ENCODE measurements around the gene MLIP.

Gene MLIP

DNA sequence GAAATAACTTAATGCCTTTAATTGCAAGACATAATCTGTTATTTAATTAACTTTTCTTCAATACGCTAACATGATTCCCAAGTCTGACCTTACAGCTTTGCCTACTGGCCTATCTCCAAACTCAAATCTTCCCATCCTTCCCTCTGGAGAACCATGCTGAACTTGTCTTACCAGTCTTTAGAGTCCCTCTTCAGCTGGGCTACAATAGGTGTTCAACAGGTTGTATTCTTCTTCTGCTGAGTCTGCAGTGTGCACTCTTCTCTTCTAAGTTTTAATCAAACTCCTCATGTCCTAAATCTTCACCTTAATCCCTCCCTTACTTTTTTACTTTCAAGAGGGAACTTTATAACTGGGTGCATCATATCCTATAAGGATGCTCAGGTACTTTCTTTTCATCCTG is 121.5 kb downstream of the MLIP start:
- TF ChIP-seq, protein P1, sequence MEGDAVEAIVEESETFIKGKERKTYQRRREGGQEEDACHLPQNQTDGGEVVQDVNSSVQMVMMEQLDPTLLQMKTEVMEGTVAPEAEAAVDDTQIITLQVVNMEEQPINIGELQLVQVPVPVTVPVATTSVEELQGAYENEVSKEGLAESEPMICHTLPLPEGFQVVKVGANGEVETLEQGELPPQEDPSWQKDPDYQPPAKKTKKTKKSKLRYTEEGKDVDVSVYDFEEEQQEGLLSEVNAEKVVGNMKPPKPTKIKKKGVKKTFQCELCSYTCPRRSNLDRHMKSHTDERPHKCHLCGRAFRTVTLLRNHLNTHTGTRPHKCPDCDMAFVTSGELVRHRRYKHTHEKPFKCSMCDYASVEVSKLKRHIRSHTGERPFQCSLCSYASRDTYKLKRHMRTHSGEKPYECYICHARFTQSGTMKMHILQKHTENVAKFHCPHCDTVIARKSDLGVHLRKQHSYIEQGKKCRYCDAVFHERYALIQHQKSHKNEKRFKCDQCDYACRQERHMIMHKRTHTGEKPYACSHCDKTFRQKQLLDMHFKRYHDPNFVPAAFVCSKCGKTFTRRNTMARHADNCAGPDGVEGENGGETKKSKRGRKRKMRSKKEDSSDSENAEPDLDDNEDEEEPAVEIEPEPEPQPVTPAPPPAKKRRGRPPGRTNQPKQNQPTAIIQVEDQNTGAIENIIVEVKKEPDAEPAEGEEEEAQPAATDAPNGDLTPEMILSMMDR (IDR thresholded peaks at IDR 0.05; ENCODE audit: control insufficient read depth, extremely low read depth, insufficient read depth) = no peak
- peak; percentile 25 for DNase-seq (ENCODE audit: low read depth)

DNA sequence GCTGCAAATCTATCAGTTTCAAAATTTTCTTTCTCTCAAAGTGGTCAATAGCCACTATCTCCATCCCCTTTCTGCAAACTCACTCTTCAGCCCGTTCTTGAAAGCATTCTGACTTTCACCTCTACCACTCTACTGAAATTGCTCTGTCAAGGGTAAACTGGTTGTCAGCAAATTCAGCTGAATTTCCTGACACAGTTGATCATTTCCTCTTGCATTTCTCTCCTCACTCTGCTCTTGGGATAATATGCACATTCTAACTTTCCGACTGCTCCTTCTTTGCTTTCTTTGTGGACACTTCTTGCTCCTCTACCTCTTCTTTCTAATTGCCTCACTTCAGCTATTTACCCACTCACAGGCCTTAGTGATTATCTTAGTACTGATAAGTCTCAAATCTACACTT is 123.3 kb downstream of the MLIP start:
- TF ChIP-seq, protein P1 (IDR thresholded peaks at IDR 0.05; ENCODE audit: control insufficient read depth, extremely low read depth, insufficient read depth) = no peak
- DNase-seq (ENCODE audit: low read depth) = no peak
- no peak overlapping the region for H3K4me3 ChIP-seq (ENCODE audit: low read depth, low read length)

More for the DNA sequence above, 121.5 kb downstream of the MLIP start:
- H3K4me3 ChIP-seq (ENCODE audit: low read depth, low read length) = no peak overlapping the region

DNA sequence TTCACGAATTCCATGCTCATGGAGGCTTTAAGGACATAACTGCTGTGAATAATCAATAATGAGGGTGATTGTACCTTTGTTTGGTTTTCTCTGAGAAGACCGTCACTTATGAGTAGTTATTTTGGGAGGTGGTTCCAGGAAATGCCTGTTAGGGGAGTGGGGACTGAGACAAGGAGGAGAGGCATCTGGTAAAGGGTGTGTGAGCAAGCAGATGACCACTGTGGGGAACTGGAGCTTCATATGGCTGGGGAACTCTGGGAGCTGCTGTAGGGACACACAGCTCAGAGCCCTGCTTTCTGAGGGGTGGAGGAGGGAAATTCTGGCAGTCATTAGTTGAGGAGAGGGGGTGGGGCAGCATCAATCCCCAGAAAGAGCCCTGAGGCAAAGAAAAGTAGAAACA is 125.7 kb downstream of the MLIP start:
- H3K4me3 ChIP-seq (ENCODE audit: low read depth, low read length) = no peak overlapping the region
- TF ChIP-seq, protein P1 (IDR thresholded peaks at IDR 0.05; ENCODE audit: control insufficient read depth, extremely low read depth, insufficient read depth) = no peak
- no peak for DNase-seq (ENCODE audit: low read depth)

DNA sequence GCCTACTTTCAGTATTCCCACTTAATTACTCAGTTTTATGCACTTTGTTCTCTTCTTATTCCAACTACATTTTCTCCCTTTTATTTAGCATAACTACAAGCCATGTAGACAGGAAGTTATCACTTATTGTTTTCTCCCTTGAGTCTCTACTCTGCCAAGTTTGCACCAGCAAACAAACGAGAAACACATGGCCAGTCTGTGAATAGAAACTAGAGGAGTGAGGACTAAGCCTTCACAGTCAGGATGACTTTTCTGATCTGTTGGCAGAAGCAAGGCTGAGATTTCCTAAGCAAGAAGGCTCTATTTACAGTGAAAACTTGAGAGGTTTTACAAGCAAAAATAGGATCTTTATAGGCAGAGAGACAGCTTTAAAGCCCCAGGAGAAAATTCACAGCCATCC is 127.2 kb downstream of the MLIP start:
- DNase-seq (ENCODE audit: low read depth) = no peak
- TF ChIP-seq, protein P1 (IDR thresholded peaks at IDR 0.05; ENCODE audit: control insufficient read depth, extremely low read depth, insufficient read depth) = no peak
- no peak overlapping the region for H3K4me3 ChIP-seq (ENCODE audit: low read depth, low read length)

DNA sequence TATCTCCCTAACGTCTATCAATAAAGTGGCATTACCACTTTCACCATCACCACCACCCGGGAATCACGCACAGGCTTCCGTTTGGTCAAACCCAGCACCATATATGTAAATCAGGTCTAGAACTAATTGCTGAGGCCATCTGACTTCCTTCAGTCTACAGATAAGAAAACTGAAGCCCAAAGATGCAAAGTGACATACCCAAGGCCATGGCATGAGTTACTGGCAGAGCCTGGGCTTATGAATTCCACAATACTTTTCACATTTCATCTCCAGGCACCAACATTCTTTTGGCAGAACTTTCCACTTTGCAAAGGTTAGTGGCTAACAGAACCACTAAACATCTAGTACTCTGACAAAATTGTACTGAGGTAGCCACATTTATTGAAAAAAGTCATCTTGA is 132.5 kb downstream of the MLIP start:
- TF ChIP-seq, protein P1 (IDR thresholded peaks at IDR 0.05; ENCODE audit: control insufficient read depth, extremely low read depth, insufficient read depth) = no peak
- no peak for DNase-seq (ENCODE audit: low read depth)
- no peak overlapping the region for H3K4me3 ChIP-seq (ENCODE audit: low read depth, low read length)

DNA sequence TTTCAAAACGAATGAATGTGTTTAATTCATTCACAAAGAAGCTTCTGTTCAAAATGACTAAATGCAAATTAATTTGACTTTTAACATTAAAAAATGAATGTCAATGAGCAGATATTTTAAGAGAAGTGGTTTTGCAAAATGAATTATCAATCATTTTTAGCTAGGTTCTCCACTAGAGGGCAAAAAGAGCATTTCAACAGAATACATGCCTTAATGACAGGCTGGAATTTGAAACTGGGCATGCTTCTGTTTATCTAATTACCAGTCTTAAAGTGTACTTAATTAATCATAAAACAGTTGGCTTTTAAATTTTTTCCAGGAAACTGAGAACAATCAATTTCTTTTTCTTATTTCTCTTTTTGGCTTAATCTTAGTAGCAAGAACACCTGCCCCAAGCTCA is 133.2 kb downstream of the MLIP start:
- TF ChIP-seq, protein P1 (IDR thresholded peaks at IDR 0.05; ENCODE audit: control insufficient read depth, extremely low read depth, insufficient read depth) = peak; percentile 46
- no peak overlapping the region for H3K4me3 ChIP-seq (ENCODE audit: low read depth, low read length)
- DNase-seq (ENCODE audit: low read depth) = no peak

DNA sequence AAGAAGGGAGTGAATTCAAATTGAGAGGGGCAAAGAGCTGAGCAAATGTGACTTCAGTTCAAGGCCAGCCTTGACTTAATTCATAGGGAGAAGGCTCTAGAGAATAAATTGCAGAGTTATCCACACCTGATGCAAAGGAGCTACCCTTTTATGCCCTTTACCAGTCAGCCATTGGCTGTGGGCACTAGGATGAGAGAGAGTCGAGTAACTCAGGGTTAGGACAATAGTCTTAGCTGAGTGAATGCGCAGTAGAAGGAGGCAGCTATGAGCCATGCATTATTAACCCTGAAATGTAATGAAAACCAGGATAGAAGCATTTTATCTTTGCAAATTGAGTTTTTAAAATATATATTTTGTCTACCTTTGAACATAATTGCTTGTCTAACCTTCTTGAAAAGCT is 134.0 kb downstream of the MLIP start:
- no peak for DNase-seq (ENCODE audit: low read depth)
- TF ChIP-seq, protein P1 (IDR thresholded peaks at IDR 0.05; ENCODE audit: control insufficient read depth, extremely low read depth, insufficient read depth) = no peak
- no peak overlapping the region for H3K4me3 ChIP-seq (ENCODE audit: low read depth, low read length)

Data from LNCaP clone FGC (cell line).